Upper lobe of left lung (tissue), 4 donors: ENCODE results near the gene ARHGEF6.

ENCODE experiments used
- EP300 ChIP-seq, 4 donors: sonication (generic); formaldehyde crosslinking; IDR thresholded peaks; one replicate each; pipeline ENCODE4 v1.5.1; 2017; ENCODE audit warnings: antibody characterized with exemption in 4 of 4, control low read depth in 2 of 4
- POLR2A ChIP-seq, 4 donors: fragments of 450-650 bp; IDR thresholded peaks; one replicate each; pipeline ENCODE4 v1.5.1; 2016 to 2017; ENCODE audit warnings: antibody characterized with exemption in 4 of 4, mild to moderate bottlenecking in 2 of 4
- POLR2AphosphoS5 ChIP-seq, 2 donors: sonication (generic); formaldehyde crosslinking; IDR thresholded peaks; one replicate each; pipeline ENCODE4 v1.5.1; 2017; ENCODE audit warnings: antibody characterized with exemption in 2 of 2
- TF ChIP-seq, protein P1 (sequence below), 6 experiments: fragments of 450-650 bp in 4 of 6; fragments of 200-600 bp in 2 of 6; sonication (generic) in 2 of 6; IDR thresholded peaks; one replicate each; pipeline ENCODE4 v1.5.1; 2016 to 2019; ENCODE audit warnings: antibody characterized with exemption in 6 of 6

DNA sequence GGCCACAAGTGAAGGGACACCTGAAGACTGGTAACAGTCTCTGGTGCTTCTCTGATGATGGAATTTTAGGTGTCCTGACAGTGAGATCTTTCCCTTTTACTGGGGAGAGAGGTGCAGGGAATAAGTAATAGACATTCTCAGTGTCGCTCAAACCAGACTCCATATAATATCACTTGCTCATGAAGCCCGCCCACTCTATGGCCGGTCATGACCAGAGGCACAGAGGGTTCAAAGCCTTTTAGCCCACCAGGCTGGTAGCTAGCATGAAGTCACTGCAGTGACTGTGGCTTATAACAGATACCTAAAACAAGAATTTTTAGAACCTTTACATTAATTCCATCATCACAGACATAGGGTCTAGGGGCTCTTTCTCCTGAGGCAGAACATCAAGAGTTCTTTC is 129.9 kb downstream of the ARHGEF6 start:
- TF ChIP-seq, protein P1, sequence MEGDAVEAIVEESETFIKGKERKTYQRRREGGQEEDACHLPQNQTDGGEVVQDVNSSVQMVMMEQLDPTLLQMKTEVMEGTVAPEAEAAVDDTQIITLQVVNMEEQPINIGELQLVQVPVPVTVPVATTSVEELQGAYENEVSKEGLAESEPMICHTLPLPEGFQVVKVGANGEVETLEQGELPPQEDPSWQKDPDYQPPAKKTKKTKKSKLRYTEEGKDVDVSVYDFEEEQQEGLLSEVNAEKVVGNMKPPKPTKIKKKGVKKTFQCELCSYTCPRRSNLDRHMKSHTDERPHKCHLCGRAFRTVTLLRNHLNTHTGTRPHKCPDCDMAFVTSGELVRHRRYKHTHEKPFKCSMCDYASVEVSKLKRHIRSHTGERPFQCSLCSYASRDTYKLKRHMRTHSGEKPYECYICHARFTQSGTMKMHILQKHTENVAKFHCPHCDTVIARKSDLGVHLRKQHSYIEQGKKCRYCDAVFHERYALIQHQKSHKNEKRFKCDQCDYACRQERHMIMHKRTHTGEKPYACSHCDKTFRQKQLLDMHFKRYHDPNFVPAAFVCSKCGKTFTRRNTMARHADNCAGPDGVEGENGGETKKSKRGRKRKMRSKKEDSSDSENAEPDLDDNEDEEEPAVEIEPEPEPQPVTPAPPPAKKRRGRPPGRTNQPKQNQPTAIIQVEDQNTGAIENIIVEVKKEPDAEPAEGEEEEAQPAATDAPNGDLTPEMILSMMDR (IDR thresholded peaks at IDR 0.05), result no peak
- TF ChIP-seq POLR2A (IDR thresholded peaks at IDR 0.05), result no peak
- TF ChIP-seq POLR2AphosphoS5 (IDR thresholded peaks at IDR 0.05), result no peak
- TF ChIP-seq EP300 (IDR thresholded peaks at IDR 0.05), result no peak
